ENCODE measurements around the gene IQCE. TPM values are rescaled to one million over a fixed set of nuclear protein-coding genes. Genes with fewer than 3 reads are reported as not detected.
"Not testable (repeated sequence)": the region's sequence is repeated elsewhere in the genome, so short reads cannot be mapped to it uniquely, and the experiment has no call there.

IQCE gene
- total and polyA plus RNA-seq, 2 donors (not counting 1 experiment from before 2014, with no cell fraction given): 3.5 to 9.5 TPM

DNA sequence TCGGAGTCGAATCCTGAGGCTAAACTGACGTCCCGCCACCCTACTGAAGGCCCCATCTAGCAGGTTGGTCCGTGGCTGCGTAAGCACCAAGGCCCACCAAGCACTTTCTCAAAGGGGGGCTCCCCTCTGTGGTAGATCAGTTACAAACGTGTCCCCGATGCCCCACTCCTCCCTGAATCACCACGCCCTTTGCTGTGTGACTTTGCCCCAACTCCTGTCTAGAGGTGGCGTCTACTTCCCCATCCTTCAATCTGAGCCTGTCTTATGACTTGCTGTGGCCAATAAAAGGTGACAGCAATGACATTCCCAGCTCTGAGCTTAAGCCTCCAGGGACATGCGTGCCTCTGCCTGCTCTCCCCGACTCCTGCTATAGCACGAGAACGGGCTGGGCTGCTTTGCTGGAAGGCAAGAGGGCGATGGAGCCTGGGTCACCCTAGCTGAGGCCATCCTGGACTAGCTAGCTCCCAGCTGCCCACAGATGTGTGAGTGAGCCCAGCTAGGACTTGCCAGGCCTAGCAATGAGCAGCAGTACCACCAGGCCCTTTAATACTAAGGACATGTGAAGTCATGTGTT, 26.5 kb upstream of the IQCE start:
- H3K4me3 ChIP-seq (ENCODE audit: control extremely low read depth in 1 of 5, extremely low read depth in 1 of 5, insufficient read depth in 1 of 5, low read depth in 2 of 5, low read length in 4 of 5); H3K9me3 Mint-ChIP-seq (ENCODE audit: insufficient read depth); H3K27me3 Mint-ChIP-seq; intact Hi-C loops (cut with micrococcal nuclease); CTCF ChIA-PET; H3K9ac ChIP-seq (ENCODE audit: low read length); H2AFZ ChIP-seq (ENCODE audit: insufficient read depth, low read depth, low read length, poor library complexity, severe bottlenecking); H3K27me3 ChIP-seq (replicated peaks in 1 of 4; ENCODE audit: control extremely low read depth in 1 of 4, control insufficient read depth in 3 of 4, insufficient read depth in 4 of 4, low read length in 3 of 4); ATAC-seq (ENCODE audit: low read depth); H3K27ac ChIP-seq (ENCODE audit: low read length in 2 of 2); H3K79me2 ChIP-seq (ENCODE audit: control insufficient read depth, insufficient read depth, low read length); H3K9me3 ChIP-seq (ENCODE audit: control extremely low read depth in 1 of 3, control insufficient read depth in 2 of 3, insufficient read depth in 1 of 3, low read length in 2 of 3); H3K4me2 ChIP-seq (replicated peaks; ENCODE audit: low read depth, low read length, poor library complexity, severe bottlenecking): not testable (repeated sequence)
- Histone ChIP-seq H3K4me1 (ENCODE audit: control insufficient read depth in 2 of 2, insufficient read depth in 2 of 2, low read length in 2 of 2) (peaks cover 37 to 46% of the 10 kb centered on the region in 2 donors), H3K36me3 (replicated peaks in 1 of 2; ENCODE audit: control extremely low read depth in 1 of 2, control insufficient read depth in 1 of 2, extremely low read depth in 1 of 2, insufficient read depth in 2 of 2, low read length in 1 of 2) (peaks cover 0 to 14% of the 10 kb centered on the region in 2 experiments), H4K20me1 (ENCODE audit: control insufficient read depth, insufficient read depth, low read length, poor library complexity, severe bottlenecking) (peaks cover 13% of the 10 kb centered on the region)
- 83% methylated on average over 8 of the region's 15 CpGs for WGBS (ENCODE audit: insufficient coverage)
- Mint-ChIP-seq H3K4me1 (peaks cover 47% of the 10 kb centered on the region), H3K4me3 (peak overlapping the region; percentile 29), H3K27ac (peak overlapping the region; percentile 82)
- POLR2A ChIA-PET: interaction anchor here (14.9 kb wide), 1 partner anchor 22 kb away, joined by 340 read pairs; no protein-coding TSS in a partner anchor
- peak; percentile 31 for DNase-seq

DNA sequence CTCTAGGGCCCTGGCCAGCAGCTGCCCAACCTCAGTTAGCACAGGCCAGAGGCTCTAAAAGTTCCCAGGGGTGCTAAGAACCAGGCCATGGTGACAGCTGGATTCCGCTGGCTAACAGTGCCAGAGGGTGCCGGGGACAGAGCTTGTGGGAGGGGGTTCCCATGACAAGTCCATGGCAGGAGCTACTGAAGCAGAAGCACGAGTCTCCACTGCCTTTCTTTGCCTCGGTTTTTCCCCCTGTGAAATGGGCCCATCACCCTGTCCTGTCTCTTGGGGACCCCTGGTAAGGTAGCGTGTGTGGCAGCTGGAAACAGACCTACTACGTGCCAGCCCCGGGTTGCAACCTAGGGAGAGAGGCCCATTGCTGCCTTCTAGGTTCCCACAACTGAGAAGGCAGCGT, 26.0 kb upstream of the IQCE start:
- H3K27ac Mint-ChIP-seq, CTCF ChIA-PET: not testable (repeated sequence)

DNA sequence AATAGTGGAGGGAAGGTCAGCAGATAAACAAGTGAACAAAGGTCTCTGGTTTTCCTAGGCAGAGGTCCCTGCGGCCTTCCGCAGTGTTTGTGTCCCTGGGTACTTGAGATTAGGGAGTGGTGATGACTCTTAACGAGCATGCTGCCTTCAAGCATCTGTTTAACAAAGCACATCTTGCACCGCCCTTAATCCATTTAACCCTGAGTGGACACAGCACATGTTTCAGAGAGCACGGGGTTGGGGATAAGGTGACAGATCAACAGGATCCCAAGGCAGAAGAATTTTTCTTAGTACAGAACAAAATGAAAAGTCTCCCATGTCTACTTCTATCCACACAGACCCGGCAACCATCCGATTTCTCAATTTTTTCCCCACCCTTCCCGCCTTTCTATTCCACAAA, 25.2 kb upstream of the IQCE start:
- H3K9ac ChIP-seq (ENCODE audit: low read length); H3K27me3 ChIP-seq (replicated peaks in 1 of 4; ENCODE audit: control extremely low read depth in 1 of 4, control insufficient read depth in 3 of 4, insufficient read depth in 4 of 4, low read length in 3 of 4); H3K79me2 ChIP-seq (ENCODE audit: control insufficient read depth, insufficient read depth, low read length); intact Hi-C loops (cut with micrococcal nuclease); H3K27me3 Mint-ChIP-seq; H3K4me3 Mint-ChIP-seq; H4K20me1 ChIP-seq (ENCODE audit: control insufficient read depth, insufficient read depth, low read length, poor library complexity, severe bottlenecking); ATAC-seq (ENCODE audit: low read depth); H3K27ac ChIP-seq (ENCODE audit: low read length in 2 of 2); H2AFZ ChIP-seq (ENCODE audit: insufficient read depth, low read depth, low read length, poor library complexity, severe bottlenecking); H3K27ac Mint-ChIP-seq; H3K4me3 ChIP-seq (ENCODE audit: control extremely low read depth in 1 of 5, extremely low read depth in 1 of 5, insufficient read depth in 1 of 5, low read depth in 2 of 5, low read length in 4 of 5); H3K4me2 ChIP-seq (replicated peaks; ENCODE audit: low read depth, low read length, poor library complexity, severe bottlenecking); H3K9me3 Mint-ChIP-seq (ENCODE audit: insufficient read depth); DNase-seq; H3K9me3 ChIP-seq (ENCODE audit: control extremely low read depth in 1 of 3, control insufficient read depth in 2 of 3, insufficient read depth in 1 of 3, low read length in 2 of 3); CTCF ChIA-PET; H3K36me3 ChIP-seq (replicated peaks in 1 of 2; ENCODE audit: control extremely low read depth in 1 of 2, control insufficient read depth in 1 of 2, extremely low read depth in 1 of 2, insufficient read depth in 2 of 2, low read length in 1 of 2): not testable (repeated sequence)
- peaks cover 24 to 33% of the 10 kb centered on the region in 2 donors for H3K4me1 ChIP-seq (ENCODE audit: control insufficient read depth in 2 of 2, insufficient read depth in 2 of 2, low read length in 2 of 2)
- POLR2A ChIA-PET: interaction anchor here (0.7 kb wide), 1 partner anchor 115 kb away, joined by 4 read pairs; no protein-coding TSS in a partner anchor
- WGBS (ENCODE audit: insufficient coverage): no CpG with 5 or more reads among the region's 8 CpGs
- H3K4me1 Mint-ChIP-seq: peaks cover 35% of the 10 kb centered on the region

More for the DNA sequence above, 26.0 kb upstream of the IQCE start:
- H3K27ac ChIP-seq (ENCODE audit: low read length in 2 of 2); H3K9ac ChIP-seq (ENCODE audit: low read length); H3K9me3 ChIP-seq (ENCODE audit: control extremely low read depth in 1 of 3, control insufficient read depth in 2 of 3, insufficient read depth in 1 of 3, low read length in 2 of 3); H3K4me2 ChIP-seq (replicated peaks; ENCODE audit: low read depth, low read length, poor library complexity, severe bottlenecking); H3K9me3 Mint-ChIP-seq (ENCODE audit: insufficient read depth); H3K79me2 ChIP-seq (ENCODE audit: control insufficient read depth, insufficient read depth, low read length); intact Hi-C loops (cut with micrococcal nuclease); H3K4me3 ChIP-seq (ENCODE audit: control extremely low read depth in 1 of 5, extremely low read depth in 1 of 5, insufficient read depth in 1 of 5, low read depth in 2 of 5, low read length in 4 of 5); H3K27me3 ChIP-seq (replicated peaks in 1 of 4; ENCODE audit: control extremely low read depth in 1 of 4, control insufficient read depth in 3 of 4, insufficient read depth in 4 of 4, low read length in 3 of 4); H3K4me3 Mint-ChIP-seq; ATAC-seq (ENCODE audit: low read depth); H3K36me3 ChIP-seq (replicated peaks in 1 of 2; ENCODE audit: control extremely low read depth in 1 of 2, control insufficient read depth in 1 of 2, extremely low read depth in 1 of 2, insufficient read depth in 2 of 2, low read length in 1 of 2); H4K20me1 ChIP-seq (ENCODE audit: control insufficient read depth, insufficient read depth, low read length, poor library complexity, severe bottlenecking); H2AFZ ChIP-seq (ENCODE audit: insufficient read depth, low read depth, low read length, poor library complexity, severe bottlenecking); DNase-seq; H3K27me3 Mint-ChIP-seq: not testable (repeated sequence)
- H3K4me1 Mint-ChIP-seq: peaks cover 42% of the 10 kb centered on the region
- POLR2A ChIA-PET: interaction anchor here (0.7 kb wide), 3 partner anchors 62 to 124 kb away, joined by 4 to 9 read pairs (median 6); no protein-coding TSS in a partner anchor
- H3K4me1 ChIP-seq (ENCODE audit: control insufficient read depth in 2 of 2, insufficient read depth in 2 of 2, low read length in 2 of 2): peaks cover 32 to 40% of the 10 kb centered on the region in 2 donors
- WGBS (ENCODE audit: insufficient coverage): 90% methylated on average over 2 of the region's 8 CpGs

DNA sequence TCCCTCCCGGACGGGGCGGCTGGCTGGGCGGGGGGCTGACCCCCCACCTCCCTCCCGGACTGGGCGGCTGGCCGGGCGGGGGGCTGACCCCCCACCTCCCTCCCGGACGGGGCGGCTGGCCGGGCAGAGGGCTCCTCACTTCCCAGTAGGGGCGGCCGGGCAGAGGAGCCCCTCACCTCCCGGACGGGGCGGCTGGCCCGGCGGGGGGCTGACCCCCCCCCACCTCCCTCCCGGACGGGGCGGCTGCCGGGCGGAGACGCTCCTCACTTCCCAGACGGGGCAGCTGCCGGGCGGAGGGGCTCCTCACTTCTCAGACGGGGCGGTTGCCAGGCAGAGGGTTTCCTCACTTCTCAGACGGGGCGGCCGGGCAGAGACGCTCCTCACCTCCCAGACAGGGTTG, 24.6 kb upstream of the IQCE start:
- ATAC-seq (ENCODE audit: low read depth); POLR2A ChIA-PET; H3K27me3 ChIP-seq (replicated peaks in 1 of 4; ENCODE audit: control extremely low read depth in 1 of 4, control insufficient read depth in 3 of 4, insufficient read depth in 4 of 4, low read length in 3 of 4); H3K27me3 Mint-ChIP-seq; CTCF ChIA-PET; H3K27ac ChIP-seq (ENCODE audit: low read length in 2 of 2); H2AFZ ChIP-seq (ENCODE audit: insufficient read depth, low read depth, low read length, poor library complexity, severe bottlenecking); DNase-seq; H4K20me1 ChIP-seq (ENCODE audit: control insufficient read depth, insufficient read depth, low read length, poor library complexity, severe bottlenecking); H3K4me3 ChIP-seq (ENCODE audit: control extremely low read depth in 1 of 5, extremely low read depth in 1 of 5, insufficient read depth in 1 of 5, low read depth in 2 of 5, low read length in 4 of 5); H3K79me2 ChIP-seq (ENCODE audit: control insufficient read depth, insufficient read depth, low read length); H3K4me3 Mint-ChIP-seq; H3K9ac ChIP-seq (ENCODE audit: low read length); H3K9me3 ChIP-seq (ENCODE audit: control extremely low read depth in 1 of 3, control insufficient read depth in 2 of 3, insufficient read depth in 1 of 3, low read length in 2 of 3); H3K27ac Mint-ChIP-seq; H3K9me3 Mint-ChIP-seq (ENCODE audit: insufficient read depth); intact Hi-C loops (cut with micrococcal nuclease); H3K4me2 ChIP-seq (replicated peaks; ENCODE audit: low read depth, low read length, poor library complexity, severe bottlenecking): not testable (repeated sequence)
- peaks cover 28% of the 10 kb centered on the region for H3K4me1 Mint-ChIP-seq
- Histone ChIP-seq H3K36me3 (replicated peaks in 1 of 2; ENCODE audit: control extremely low read depth in 1 of 2, control insufficient read depth in 1 of 2, extremely low read depth in 1 of 2, insufficient read depth in 2 of 2, low read length in 1 of 2) (peaks cover 0 to 12% of the 10 kb centered on the region in 2 experiments), H3K4me1 (ENCODE audit: control insufficient read depth in 2 of 2, insufficient read depth in 2 of 2, low read length in 2 of 2) (peaks cover 19 to 26% of the 10 kb centered on the region in 2 donors)
- no CpG with 5 or more reads among the region's 34 CpGs for WGBS (ENCODE audit: insufficient coverage)
